ENCODE data around the gene VPS45.

The VPS45 gene, protein sequence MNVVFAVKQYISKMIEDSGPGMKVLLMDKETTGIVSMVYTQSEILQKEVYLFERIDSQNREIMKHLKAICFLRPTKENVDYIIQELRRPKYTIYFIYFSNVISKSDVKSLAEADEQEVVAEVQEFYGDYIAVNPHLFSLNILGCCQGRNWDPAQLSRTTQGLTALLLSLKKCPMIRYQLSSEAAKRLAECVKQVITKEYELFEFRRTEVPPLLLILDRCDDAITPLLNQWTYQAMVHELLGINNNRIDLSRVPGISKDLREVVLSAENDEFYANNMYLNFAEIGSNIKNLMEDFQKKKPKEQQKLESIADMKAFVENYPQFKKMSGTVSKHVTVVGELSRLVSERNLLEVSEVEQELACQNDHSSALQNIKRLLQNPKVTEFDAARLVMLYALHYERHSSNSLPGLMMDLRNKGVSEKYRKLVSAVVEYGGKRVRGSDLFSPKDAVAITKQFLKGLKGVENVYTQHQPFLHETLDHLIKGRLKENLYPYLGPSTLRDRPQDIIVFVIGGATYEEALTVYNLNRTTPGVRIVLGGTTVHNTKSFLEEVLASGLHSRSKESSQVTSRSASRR

DNA sequence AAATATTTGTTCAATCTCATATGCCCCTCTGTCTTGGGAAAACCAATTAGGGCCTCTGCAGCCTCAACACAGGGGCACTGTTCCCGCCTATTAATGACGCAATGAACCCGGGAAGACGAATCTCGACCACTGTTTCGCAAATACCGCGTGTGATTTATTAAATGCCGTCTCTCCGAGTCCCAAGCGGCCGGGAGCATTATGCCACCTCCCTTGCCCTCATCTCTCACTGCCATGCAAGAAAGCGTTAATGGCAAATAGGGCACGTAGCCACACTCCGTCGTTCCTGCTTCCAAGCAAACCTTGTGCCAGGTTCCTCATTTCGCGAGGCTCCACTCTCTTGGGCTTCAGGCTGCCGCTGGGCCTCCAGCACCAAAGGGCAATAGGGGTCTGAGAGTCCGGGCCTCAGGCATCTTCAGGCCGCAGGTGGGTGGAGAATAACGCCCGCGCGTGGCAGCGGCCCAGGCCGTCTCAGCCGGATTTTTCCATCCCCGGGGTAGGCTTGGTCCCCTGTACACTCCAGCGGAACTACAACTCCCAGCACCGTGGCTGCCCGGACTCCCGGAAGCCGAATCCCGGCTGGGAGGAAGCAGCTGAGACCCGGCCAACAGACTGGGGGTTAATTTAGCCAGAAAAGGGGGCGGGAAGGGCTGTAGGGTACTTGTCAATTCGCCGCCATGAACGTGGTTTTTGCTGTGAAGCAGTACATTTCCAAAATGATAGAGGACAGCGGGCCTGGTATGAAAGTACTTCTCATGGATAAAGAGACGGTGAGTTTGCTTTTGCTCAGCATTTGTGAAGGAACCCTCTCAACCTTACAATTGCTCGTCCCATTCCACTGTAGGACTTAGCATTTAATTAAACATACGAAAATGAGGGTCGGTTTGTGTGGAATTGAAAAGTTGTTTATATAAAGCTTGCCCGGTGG is at the start of gene VPS45:
Gene VPS45, plus strand, starts transcription at position 593 of the 925 bp plus-strand sequence. Its CDS starts 82 bp downstream, at position 675.
- peak within 1 kb of the TSS; percentile 79 for H3K4me3 ChIP-seq (ENCODE audit: low read depth, low read length)
- no peak for TF ChIP-seq CTCF (IDR thresholded peaks at IDR 0.05; ENCODE audit: low read depth, low read length)
- H3K27ac ChIP-seq = peak within 1 kb of the TSS; percentile 93
- peaks cover 24% of the 10 kb centered on the region for H3K36me3 ChIP-seq
- H3K9me3 ChIP-seq (ENCODE audit: severe bottlenecking) = no peaks in the 10 kb centered on the region
- H3K27me3 ChIP-seq (ENCODE audit: insufficient read depth, low read depth, severe bottlenecking) = no peaks in the 10 kb centered on the region
- peak; percentile 98 for DNase-seq

GRCh38 chr1:150018165-150018564 is 49.4 kb upstream of the VPS45 start:
- no peak overlapping the region for H3K4me3 ChIP-seq (ENCODE audit: low read depth, low read length)
- H3K27ac ChIP-seq = no peak overlapping the region; the same call in 1 of the 2 replicates
- H3K27me3 ChIP-seq (ENCODE audit: insufficient read depth, low read depth, severe bottlenecking) = no peaks in the 10 kb centered on the region
- TF ChIP-seq CTCF (IDR thresholded peaks at IDR 0.05; ENCODE audit: low read depth, low read length) = no peak
- H3K9me3 ChIP-seq (ENCODE audit: severe bottlenecking) = no peaks in the 10 kb centered on the region
- DNase-seq = no peak
- H3K36me3 ChIP-seq = no peaks in the 10 kb centered on the region

- Histone ChIP-seq H3K4me3 (ENCODE audit: low read depth, low read length) (no peak overlapping the region), H3K36me3 (no peaks in the 10 kb centered on the region), H3K27ac (no peak overlapping the region), H3K27me3 (ENCODE audit: insufficient read depth, low read depth, severe bottlenecking) (no peaks in the 10 kb centered on the region), H3K9me3 (ENCODE audit: severe bottlenecking) (no peaks in the 10 kb centered on the region)
- TF ChIP-seq CTCF (IDR thresholded peaks at IDR 0.05; ENCODE audit: low read depth, low read length) = no peak
- no peak for DNase-seq
Measured at GRCh38 chr1:150020711-150021110, 46.9 kb upstream of the VPS45 start.

DNA sequence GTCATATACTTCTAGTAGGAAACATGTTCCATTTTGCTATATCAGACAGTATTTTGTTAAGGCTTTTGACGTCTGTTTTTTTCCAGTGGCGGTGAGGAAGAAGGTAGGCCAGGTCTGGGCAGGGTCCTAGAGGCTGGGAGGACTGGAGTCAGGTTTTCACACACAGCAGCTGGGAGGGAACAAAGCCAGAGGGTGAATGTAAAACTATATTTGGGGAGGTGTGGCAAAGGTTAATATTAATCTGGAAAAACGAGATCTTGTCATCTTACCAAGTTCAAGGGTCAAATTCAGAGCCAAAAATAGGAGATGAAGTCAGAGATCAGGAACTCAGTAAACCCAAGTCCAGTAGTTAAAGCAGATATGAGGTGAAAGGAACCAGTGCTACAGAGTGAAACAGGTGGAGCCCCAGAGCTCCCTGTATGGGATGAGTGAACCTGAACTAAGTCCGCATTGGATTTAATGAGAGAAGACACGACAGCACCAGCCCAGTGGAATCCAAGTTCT is 46.3 kb upstream of the VPS45 start:
- TF ChIP-seq CTCF (IDR thresholded peaks at IDR 0.05; ENCODE audit: low read depth, low read length) = no peak
- no peak overlapping the region for H3K27ac ChIP-seq
- H3K4me3 ChIP-seq (ENCODE audit: low read depth, low read length) = no peak overlapping the region
- H3K36me3 ChIP-seq = no peaks in the 10 kb centered on the region
- H3K27me3 ChIP-seq (ENCODE audit: insufficient read depth, low read depth, severe bottlenecking) = no peaks in the 10 kb centered on the region
- no peak for DNase-seq
- no peaks in the 10 kb centered on the region for H3K9me3 ChIP-seq (ENCODE audit: severe bottlenecking)

- no peak for DNase-seq
Measured at GRCh38 chr1:150022357-150022756, 45.2 kb upstream of the VPS45 start.

More at GRCh38 chr1:150022357-150022756, 45.2 kb upstream of the VPS45 start:
- Histone ChIP-seq H3K36me3 (no peaks in the 10 kb centered on the region), H3K27ac (no peak overlapping the region), H3K9me3 (ENCODE audit: severe bottlenecking) (no peaks in the 10 kb centered on the region), H3K27me3 (ENCODE audit: insufficient read depth, low read depth, severe bottlenecking) (no peaks in the 10 kb centered on the region), H3K4me3 (ENCODE audit: low read depth, low read length) (no peak overlapping the region)
- TF ChIP-seq CTCF (IDR thresholded peaks at IDR 0.05; ENCODE audit: low read depth, low read length) = peak; percentile 22; the same call in 1 of the 2 replicates

All from WERI-Rb-1 (cell line).